GM23338 (cell line): ENCODE results near the gene S1PR1. TPM values are rescaled to one million over a fixed set of nuclear protein-coding genes. Genes with fewer than 3 reads are reported as not detected.

Experiments used
- CREB1 ChIP-seq: fragments of 250-450 bp; sonication (Bioruptor Pico); IDR thresholded peaks from 2 replicates; pipeline ENCODE4 v1.5.0; 2020; ENCODE audit warnings: low read depth, mild to moderate bottlenecking, moderate library complexity
- CTCF ChIP-seq, 2 experiments: fragments of 200-600 bp in 1 of 2; sonication (generic) in 1 of 2; conservative IDR thresholded peaks; 2 replicates each; pipeline versions ENCODE4 v1.5.1 to v1.6.1; 2016 to 2017; ENCODE audit warnings: antibody characterized with exemption in 2 of 2, low read depth in 2 of 2, mild to moderate bottlenecking in 2 of 2, moderate library complexity in 1 of 2
- EZH2 ChIP-seq: fragments of 200-600 bp; sonication (generic); IDR thresholded peaks from one replicate; pipeline ENCODE4 v1.8.0; 2017; ENCODE audit warnings: antibody characterized with exemption, mild to moderate bottlenecking, low read depth; ENCODE audit not compliant: unreplicated experiment
- EZH2phosphoT487 ChIP-seq: fragments of 200-600 bp; sonication (generic); IDR thresholded peaks from one replicate; pipeline ENCODE4 v1.8.1; 2018; ENCODE audit warnings: antibody characterized with exemption; ENCODE audit not compliant: unreplicated experiment
- JUNB ChIP-seq: IDR thresholded peaks from one replicate; pipeline ENCODE4 v1.6.1; 2016; ENCODE audit warnings: antibody characterized with exemption; ENCODE audit not compliant: unreplicated experiment
- STAT1 ChIP-seq: IDR thresholded peaks from one replicate; pipeline ENCODE4 v1.6.1; 2016; ENCODE audit warnings: antibody characterized with exemption; ENCODE audit not compliant: unreplicated experiment
- ZNF114 ChIP-seq: fragments of 250-450 bp; sonication (Bioruptor Pico); IDR thresholded peaks from 2 replicates; pipeline ENCODE4 v1.5.0; 2020; ENCODE audit warnings: mild to moderate bottlenecking, moderate library complexity
- ZNF331 ChIP-seq: fragments of 250-450 bp; sonication (Bioruptor Pico); IDR thresholded peaks from 2 replicates; pipeline ENCODE4 v1.5.0; 2020; ENCODE audit warnings: low read depth, mild to moderate bottlenecking, moderate library complexity
- ZNF462 ChIP-seq: fragments of 250-450 bp; sonication (Bioruptor Pico); IDR thresholded peaks from 2 replicates; pipeline ENCODE4 v1.5.0; 2020; ENCODE audit warnings: mild to moderate bottlenecking, moderate library complexity
- polyA plus RNA-seq: library from polyadenylated mRNA; unstranded; fragments of >200 nt; fragmentation: Nextera tagmentation; extraction: Ambion mirVana; gene quantifications from 2 replicates; pipeline ENCODE4 v1.2.1, GENCODE V29; 2016
- total RNA-seq: library from RNA; depleted of rRNA; stranded (reverse); fragments of >200 nt; shearing (Covaris generic); gene quantifications from 2 replicates; pipeline ENCODE4 v1.2.3, GENCODE V29; 2014
- TF ChIP-seq, protein P1 (sequence below): IDR thresholded peaks from 2 replicates; pipeline ENCODE4 v1.6.1; 2016; ENCODE audit warnings: antibody characterized with exemption

Gene S1PR1
- total and polyA plus RNA-seq, 2 experiments from 2014 or later = 2.6 to 4.1 TPM

- no peak for TF ChIP-seq ZNF462 (CRISPR knock-in tag)
- no peak for TF ChIP-seq ZNF331 (CRISPR knock-in tag)
- TF ChIP-seq EZH2 = no peak
- no peak for TF ChIP-seq CTCF (conservative IDR thresholded peaks at IDR 0.05; ENCODE audit: low read depth in 2 of 2)
- TF ChIP-seq ZNF114 (CRISPR knock-in tag) = no peak
- no peak for TF ChIP-seq STAT1
- no peak for TF ChIP-seq JUNB
- TF ChIP-seq EZH2phosphoT487 = no peak
- TF ChIP-seq, protein P1, sequence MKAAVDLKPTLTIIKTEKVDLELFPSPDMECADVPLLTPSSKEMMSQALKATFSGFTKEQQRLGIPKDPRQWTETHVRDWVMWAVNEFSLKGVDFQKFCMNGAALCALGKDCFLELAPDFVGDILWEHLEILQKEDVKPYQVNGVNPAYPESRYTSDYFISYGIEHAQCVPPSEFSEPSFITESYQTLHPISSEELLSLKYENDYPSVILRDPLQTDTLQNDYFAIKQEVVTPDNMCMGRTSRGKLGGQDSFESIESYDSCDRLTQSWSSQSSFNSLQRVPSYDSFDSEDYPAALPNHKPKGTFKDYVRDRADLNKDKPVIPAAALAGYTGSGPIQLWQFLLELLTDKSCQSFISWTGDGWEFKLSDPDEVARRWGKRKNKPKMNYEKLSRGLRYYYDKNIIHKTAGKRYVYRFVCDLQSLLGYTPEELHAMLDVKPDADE = no peak
- no peak for TF ChIP-seq CREB1 (CRISPR knock-in tag)
These were observed 10.8 kb downstream of the S1PR1 start (continued) for GRCh38 chr1:101247404-101248287.
